GM12892 (cell line): ENCODE results near the gene ZCWPW1.
A peak's percentile ranks its signal among the peaks of the same experiment; 100 is the strongest.
"Not testable (repeated sequence)": the region's sequence is repeated elsewhere in the genome, so short reads cannot be mapped to it uniquely, and the experiment has no call there.

ENCODE experiments used
- DNase-seq: peaks from one replicate; pipeline ENCODE4 v3.0.0; 2011; ENCODE audit not compliant: insufficient read length
- FAIRE-seq: peaks from 2 replicates; lab custom pipeline; 2011; peaks lifted over from hg19 to GRCh38; lab: Jason Lieb, UNC
- POLR2A ChIP-seq: IDR thresholded peaks from 2 replicates; pipeline ENCODE4 v1.6.1; 2011; ENCODE audit warnings: low read depth, low read length, control low read depth
- POLR2AphosphoS5 ChIP-seq: IDR thresholded peaks from 2 replicates; pipeline ENCODE4 v1.6.1; 2011; ENCODE audit warnings: low read depth, low read length, control low read depth
- TAF1 ChIP-seq: IDR thresholded peaks from 2 replicates; pipeline ENCODE4 v1.6.1; 2011; ENCODE audit warnings: low read depth, mild to moderate bottlenecking, control low read depth, low read length, borderline replicate concordance

ZCWPW1 gene

GRCh38 chr7:100390286-100391009 is 38.1 kb downstream of the ZCWPW1 start:
- FAIRE-seq = no peak
- DNase-seq = no peak
- TF ChIP-seq POLR2A (no peak), POLR2AphosphoS5 (no peak), TAF1 (no peak)

- DNase-seq = no peak
These were observed 38.9 kb downstream of the ZCWPW1 start for GRCh38 chr7:100389437-100390088.

GRCh38 chr7:100387695-100388094 is 40.8 kb downstream of the ZCWPW1 start:
- DNase-seq (no peak), FAIRE-seq (no peak)
- no peak for TF ChIP-seq TAF1
- TF ChIP-seq POLR2AphosphoS5 = no peak
- no peak for TF ChIP-seq POLR2A

More at GRCh38 chr7:100389437-100390088, 38.9 kb downstream of the ZCWPW1 start:
- no peak for TF ChIP-seq POLR2AphosphoS5
- TF ChIP-seq TAF1 = no peak
- no peak for TF ChIP-seq POLR2A
- FAIRE-seq = no peak

- no peak for DNase-seq
- no peak for TF ChIP-seq TAF1
- no peak for TF ChIP-seq POLR2A
- TF ChIP-seq POLR2AphosphoS5 = no peak
These were observed 41.6 kb downstream of the ZCWPW1 start for GRCh38 chr7:100386940-100387339.

GRCh38 chr7:100384628-100385294 is 43.7 kb downstream of the ZCWPW1 start:
- peak; percentile 44 for FAIRE-seq

More at GRCh38 chr7:100386940-100387339, 41.6 kb downstream of the ZCWPW1 start:
- no peak for FAIRE-seq

GRCh38 chr7:100382234-100382853 is 46.2 kb downstream of the ZCWPW1 start:
- FAIRE-seq, DNase-seq: not testable (repeated sequence)

More at GRCh38 chr7:100384628-100385294, 43.7 kb downstream of the ZCWPW1 start:
- DNase-seq = no peak
- no peak for TF ChIP-seq POLR2A
- TF ChIP-seq TAF1 = no peak
- TF ChIP-seq POLR2AphosphoS5 = no peak

GRCh38 chr7:100381531-100382233 is 46.8 kb downstream of the ZCWPW1 start:
- DNase-seq, FAIRE-seq: not testable (repeated sequence)

- no peak for DNase-seq
- TF ChIP-seq POLR2AphosphoS5 (no peak), TAF1 (no peak), POLR2A (no peak)
- no peak for FAIRE-seq
These were observed 48.3 kb downstream of the ZCWPW1 start for GRCh38 chr7:100380196-100380595.

GRCh38 chr7:100378114-100378755 is 50.3 kb downstream of the ZCWPW1 start:
- FAIRE-seq (no peak), DNase-seq (no peak)
- TF ChIP-seq POLR2A = no peak
- TF ChIP-seq TAF1 = no peak

GRCh38 chr7:100376066-100376465 is 52.4 kb downstream of the ZCWPW1 start:
- FAIRE-seq = no peak
- TF ChIP-seq POLR2AphosphoS5 (no peak), TAF1 (no peak), POLR2A (no peak)

GRCh38 chr7:100374601-100375000 is 53.9 kb downstream of the ZCWPW1 start:
- TF ChIP-seq TAF1 (no peak), POLR2A (no peak), POLR2AphosphoS5 (no peak)
- no peak for DNase-seq
- no peak for FAIRE-seq

More at GRCh38 chr7:100376066-100376465, 52.4 kb downstream of the ZCWPW1 start:
- no peak for DNase-seq

- DNase-seq = not testable (repeated sequence)
- peak; percentile 87 for FAIRE-seq
These were observed 54.5 kb downstream of the ZCWPW1 start for GRCh38 chr7:100373870-100374598.
